ENCODE data around the gene RSPH6A.

RSPH6A gene

DNA sequence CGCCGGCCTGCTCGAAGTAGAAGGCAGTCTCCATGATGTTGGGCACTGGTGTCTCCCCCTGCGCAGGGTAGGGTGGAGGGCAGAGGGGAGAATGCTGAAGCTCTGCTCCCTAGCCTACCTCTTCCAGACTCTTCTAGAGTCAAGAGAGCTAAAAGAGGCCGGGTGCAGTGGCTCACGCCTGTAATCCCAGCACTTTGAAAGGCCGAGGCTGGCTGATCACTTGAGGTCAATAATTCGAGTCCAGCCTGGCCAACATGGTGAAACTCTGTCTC is 10.2 kb downstream of the RSPH6A start:
- no peak overlapping the region for H3K4me3 ChIP-seq (ENCODE audit: low read depth, low read length)
- no peaks in the 10 kb centered on the region for H3K4me1 ChIP-seq (ENCODE audit: control insufficient read depth, insufficient read depth, low read length)
- TF ChIP-seq, protein P1, sequence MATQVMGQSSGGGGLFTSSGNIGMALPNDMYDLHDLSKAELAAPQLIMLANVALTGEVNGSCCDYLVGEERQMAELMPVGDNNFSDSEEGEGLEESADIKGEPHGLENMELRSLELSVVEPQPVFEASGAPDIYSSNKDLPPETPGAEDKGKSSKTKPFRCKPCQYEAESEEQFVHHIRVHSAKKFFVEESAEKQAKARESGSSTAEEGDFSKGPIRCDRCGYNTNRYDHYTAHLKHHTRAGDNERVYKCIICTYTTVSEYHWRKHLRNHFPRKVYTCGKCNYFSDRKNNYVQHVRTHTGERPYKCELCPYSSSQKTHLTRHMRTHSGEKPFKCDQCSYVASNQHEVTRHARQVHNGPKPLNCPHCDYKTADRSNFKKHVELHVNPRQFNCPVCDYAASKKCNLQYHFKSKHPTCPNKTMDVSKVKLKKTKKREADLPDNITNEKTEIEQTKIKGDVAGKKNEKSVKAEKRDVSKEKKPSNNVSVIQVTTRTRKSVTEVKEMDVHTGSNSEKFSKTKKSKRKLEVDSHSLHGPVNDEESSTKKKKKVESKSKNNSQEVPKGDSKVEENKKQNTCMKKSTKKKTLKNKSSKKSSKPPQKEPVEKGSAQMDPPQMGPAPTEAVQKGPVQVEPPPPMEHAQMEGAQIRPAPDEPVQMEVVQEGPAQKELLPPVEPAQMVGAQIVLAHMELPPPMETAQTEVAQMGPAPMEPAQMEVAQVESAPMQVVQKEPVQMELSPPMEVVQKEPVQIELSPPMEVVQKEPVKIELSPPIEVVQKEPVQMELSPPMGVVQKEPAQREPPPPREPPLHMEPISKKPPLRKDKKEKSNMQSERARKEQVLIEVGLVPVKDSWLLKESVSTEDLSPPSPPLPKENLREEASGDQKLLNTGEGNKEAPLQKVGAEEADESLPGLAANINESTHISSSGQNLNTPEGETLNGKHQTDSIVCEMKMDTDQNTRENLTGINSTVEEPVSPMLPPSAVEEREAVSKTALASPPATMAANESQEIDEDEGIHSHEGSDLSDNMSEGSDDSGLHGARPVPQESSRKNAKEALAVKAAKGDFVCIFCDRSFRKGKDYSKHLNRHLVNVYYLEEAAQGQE (tag by site-specific recombination; IDR thresholded peaks at IDR 0.05) = no peak
- TF ChIP-seq ZBTB8A (tag by site-specific recombination; IDR thresholded peaks at IDR 0.05) (no peak), ZNF623 (tag by site-specific recombination; IDR thresholded peaks at IDR 0.05) (no peak), ZNF354C (tag by site-specific recombination; IDR thresholded peaks at IDR 0.05; ENCODE audit: borderline replicate concordance, low read depth) (no peak), IKZF3 (tag by site-specific recombination; IDR thresholded peaks at IDR 0.05) (no peak), ZNF391 (tag by site-specific recombination; IDR thresholded peaks at IDR 0.05; ENCODE audit: borderline replicate concordance, low read depth) (no peak), ZNF521 (tag by site-specific recombination; IDR thresholded peaks at IDR 0.05) (no peak), ZNF677 (tag by site-specific recombination; IDR thresholded peaks at IDR 0.05) (no peak), ZNF549 (tag by site-specific recombination; IDR thresholded peaks at IDR 0.05) (no peak), GLI2 (tag by site-specific recombination; IDR thresholded peaks at IDR 0.05; ENCODE audit: borderline replicate concordance, low read depth) (no peak), ZNF670 (tag by site-specific recombination; IDR thresholded peaks at IDR 0.05; ENCODE audit: low read depth) (no peak), ZNF23 (tag by site-specific recombination; IDR thresholded peaks at IDR 0.05; ENCODE audit: borderline replicate concordance) (no peak)
- TF ChIP-seq, protein P2, sequence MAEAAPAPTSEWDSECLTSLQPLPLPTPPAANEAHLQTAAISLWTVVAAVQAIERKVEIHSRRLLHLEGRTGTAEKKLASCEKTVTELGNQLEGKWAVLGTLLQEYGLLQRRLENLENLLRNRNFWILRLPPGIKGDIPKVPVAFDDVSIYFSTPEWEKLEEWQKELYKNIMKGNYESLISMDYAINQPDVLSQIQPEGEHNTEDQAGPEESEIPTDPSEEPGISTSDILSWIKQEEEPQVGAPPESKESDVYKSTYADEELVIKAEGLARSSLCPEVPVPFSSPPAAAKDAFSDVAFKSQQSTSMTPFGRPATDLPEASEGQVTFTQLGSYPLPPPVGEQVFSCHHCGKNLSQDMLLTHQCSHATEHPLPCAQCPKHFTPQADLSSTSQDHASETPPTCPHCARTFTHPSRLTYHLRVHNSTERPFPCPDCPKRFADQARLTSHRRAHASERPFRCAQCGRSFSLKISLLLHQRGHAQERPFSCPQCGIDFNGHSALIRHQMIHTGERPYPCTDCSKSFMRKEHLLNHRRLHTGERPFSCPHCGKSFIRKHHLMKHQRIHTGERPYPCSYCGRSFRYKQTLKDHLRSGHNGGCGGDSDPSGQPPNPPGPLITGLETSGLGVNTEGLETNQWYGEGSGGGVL (tag by site-specific recombination; IDR thresholded peaks at IDR 0.05) = no peak
- TF ChIP-seq, protein P3, sequence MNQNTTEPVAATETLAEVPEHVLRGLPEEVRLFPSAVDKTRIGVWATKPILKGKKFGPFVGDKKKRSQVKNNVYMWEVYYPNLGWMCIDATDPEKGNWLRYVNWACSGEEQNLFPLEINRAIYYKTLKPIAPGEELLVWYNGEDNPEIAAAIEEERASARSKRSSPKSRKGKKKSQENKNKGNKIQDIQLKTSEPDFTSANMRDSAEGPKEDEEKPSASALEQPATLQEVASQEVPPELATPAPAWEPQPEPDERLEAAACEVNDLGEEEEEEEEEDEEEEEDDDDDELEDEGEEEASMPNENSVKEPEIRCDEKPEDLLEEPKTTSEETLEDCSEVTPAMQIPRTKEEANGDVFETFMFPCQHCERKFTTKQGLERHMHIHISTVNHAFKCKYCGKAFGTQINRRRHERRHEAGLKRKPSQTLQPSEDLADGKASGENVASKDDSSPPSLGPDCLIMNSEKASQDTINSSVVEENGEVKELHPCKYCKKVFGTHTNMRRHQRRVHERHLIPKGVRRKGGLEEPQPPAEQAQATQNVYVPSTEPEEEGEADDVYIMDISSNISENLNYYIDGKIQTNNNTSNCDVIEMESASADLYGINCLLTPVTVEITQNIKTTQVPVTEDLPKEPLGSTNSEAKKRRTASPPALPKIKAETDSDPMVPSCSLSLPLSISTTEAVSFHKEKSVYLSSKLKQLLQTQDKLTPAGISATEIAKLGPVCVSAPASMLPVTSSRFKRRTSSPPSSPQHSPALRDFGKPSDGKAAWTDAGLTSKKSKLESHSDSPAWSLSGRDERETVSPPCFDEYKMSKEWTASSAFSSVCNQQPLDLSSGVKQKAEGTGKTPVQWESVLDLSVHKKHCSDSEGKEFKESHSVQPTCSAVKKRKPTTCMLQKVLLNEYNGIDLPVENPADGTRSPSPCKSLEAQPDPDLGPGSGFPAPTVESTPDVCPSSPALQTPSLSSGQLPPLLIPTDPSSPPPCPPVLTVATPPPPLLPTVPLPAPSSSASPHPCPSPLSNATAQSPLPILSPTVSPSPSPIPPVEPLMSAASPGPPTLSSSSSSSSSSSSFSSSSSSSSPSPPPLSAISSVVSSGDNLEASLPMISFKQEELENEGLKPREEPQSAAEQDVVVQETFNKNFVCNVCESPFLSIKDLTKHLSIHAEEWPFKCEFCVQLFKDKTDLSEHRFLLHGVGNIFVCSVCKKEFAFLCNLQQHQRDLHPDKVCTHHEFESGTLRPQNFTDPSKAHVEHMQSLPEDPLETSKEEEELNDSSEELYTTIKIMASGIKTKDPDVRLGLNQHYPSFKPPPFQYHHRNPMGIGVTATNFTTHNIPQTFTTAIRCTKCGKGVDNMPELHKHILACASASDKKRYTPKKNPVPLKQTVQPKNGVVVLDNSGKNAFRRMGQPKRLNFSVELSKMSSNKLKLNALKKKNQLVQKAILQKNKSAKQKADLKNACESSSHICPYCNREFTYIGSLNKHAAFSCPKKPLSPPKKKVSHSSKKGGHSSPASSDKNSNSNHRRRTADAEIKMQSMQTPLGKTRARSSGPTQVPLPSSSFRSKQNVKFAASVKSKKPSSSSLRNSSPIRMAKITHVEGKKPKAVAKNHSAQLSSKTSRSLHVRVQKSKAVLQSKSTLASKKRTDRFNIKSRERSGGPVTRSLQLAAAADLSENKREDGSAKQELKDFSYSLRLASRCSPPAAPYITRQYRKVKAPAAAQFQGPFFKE (tag by site-specific recombination; IDR thresholded peaks at IDR 0.05; ENCODE audit: borderline replicate concordance) = no peak
- TF ChIP-seq, protein P4, sequence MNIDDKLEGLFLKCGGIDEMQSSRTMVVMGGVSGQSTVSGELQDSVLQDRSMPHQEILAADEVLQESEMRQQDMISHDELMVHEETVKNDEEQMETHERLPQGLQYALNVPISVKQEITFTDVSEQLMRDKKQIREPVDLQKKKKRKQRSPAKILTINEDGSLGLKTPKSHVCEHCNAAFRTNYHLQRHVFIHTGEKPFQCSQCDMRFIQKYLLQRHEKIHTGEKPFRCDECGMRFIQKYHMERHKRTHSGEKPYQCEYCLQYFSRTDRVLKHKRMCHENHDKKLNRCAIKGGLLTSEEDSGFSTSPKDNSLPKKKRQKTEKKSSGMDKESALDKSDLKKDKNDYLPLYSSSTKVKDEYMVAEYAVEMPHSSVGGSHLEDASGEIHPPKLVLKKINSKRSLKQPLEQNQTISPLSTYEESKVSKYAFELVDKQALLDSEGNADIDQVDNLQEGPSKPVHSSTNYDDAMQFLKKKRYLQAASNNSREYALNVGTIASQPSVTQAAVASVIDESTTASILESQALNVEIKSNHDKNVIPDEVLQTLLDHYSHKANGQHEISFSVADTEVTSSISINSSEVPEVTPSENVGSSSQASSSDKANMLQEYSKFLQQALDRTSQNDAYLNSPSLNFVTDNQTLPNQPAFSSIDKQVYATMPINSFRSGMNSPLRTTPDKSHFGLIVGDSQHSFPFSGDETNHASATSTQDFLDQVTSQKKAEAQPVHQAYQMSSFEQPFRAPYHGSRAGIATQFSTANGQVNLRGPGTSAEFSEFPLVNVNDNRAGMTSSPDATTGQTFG (tag by site-specific recombination; IDR thresholded peaks at IDR 0.05; ENCODE audit: borderline replicate concordance) = no peak
- TF ChIP-seq, protein P5, sequence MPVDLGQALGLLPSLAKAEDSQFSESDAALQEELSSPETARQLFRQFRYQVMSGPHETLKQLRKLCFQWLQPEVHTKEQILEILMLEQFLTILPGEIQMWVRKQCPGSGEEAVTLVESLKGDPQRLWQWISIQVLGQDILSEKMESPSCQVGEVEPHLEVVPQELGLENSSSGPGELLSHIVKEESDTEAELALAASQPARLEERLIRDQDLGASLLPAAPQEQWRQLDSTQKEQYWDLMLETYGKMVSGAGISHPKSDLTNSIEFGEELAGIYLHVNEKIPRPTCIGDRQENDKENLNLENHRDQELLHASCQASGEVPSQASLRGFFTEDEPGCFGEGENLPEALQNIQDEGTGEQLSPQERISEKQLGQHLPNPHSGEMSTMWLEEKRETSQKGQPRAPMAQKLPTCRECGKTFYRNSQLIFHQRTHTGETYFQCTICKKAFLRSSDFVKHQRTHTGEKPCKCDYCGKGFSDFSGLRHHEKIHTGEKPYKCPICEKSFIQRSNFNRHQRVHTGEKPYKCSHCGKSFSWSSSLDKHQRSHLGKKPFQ (tag by site-specific recombination; IDR thresholded peaks at IDR 0.05) = no peak
- H3K27ac ChIP-seq (ENCODE audit: extremely low read depth, low read depth, low read length) = no peak overlapping the region
- ChIA-PET POLR2A (interaction anchor here (0.5 to 1.1 kb wide), 2 partner anchors 22 to 35 kb away, joined by 3 to 4 read pairs; partner anchors contain the start of genes DMPK and SIX5), CTCF (interaction anchor here (0.6 to 8.7 kb wide), 7 partner anchors 9 to 78 kb away, joined by 3 to 80 read pairs (median 5); partner anchors contain the start of gene SIX5)
- no peaks in the 10 kb centered on the region for H3K36me3 ChIP-seq (ENCODE audit: control insufficient read depth in 2 of 2, insufficient read depth in 1 of 2, low read length in 2 of 2)
- H3K9me3 ChIP-seq (ENCODE audit: control insufficient read depth, insufficient read depth, low read depth, low read length) = no peaks in the 10 kb centered on the region

All from HEK293 (cell line).